ENCODE data around the gene ACYP2. TPM values are rescaled to one million over a fixed set of nuclear protein-coding genes. Genes with fewer than 3 reads are reported as not detected.
"Not testable (repeated sequence)": the region's sequence is repeated elsewhere in the genome, so short reads cannot be mapped to it uniquely, and the experiment has no call there.

The ACYP2 gene
- total and polyA plus RNA-seq, 2 donors (not counting 1 experiment from before 2014, with no cell fraction given), result 14.0 to 17.2 TPM

DNA sequence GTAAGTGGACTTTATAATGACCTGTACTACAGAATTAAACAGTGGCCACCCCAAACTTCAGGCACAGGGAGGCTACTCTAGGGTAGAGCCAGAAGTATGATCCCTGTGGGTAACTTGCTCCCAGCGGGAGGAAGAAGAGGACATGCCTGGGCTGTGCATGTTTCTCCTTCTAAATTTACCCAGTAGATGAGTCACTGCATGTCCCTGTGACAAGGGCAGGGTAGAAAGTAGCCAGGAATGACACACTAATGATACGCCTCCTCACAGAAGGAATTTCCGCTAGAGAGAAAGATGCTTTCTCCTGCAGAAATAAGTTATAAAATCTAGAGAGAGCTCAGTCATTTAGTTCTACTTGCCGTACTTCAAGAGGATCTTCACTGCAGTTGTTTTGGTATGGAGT is 7.5 kb downstream of the ACYP2 start:
- Histone ChIP-seq H3K4me3 (ENCODE audit: control extremely low read depth in 1 of 5, extremely low read depth in 1 of 5, insufficient read depth in 1 of 5, low read depth in 2 of 5, low read length in 4 of 5) (no peak overlapping the region), H3K27ac (ENCODE audit: low read length in 2 of 2) (no peak overlapping the region), H3K9ac (ENCODE audit: low read length) (no peak overlapping the region), H3K4me1 (ENCODE audit: control insufficient read depth in 2 of 2, insufficient read depth in 2 of 2, low read length in 2 of 2) (no peaks in the 10 kb centered on the region), H3K27me3 (replicated peaks in 1 of 4; ENCODE audit: control extremely low read depth in 1 of 4, control insufficient read depth in 3 of 4, insufficient read depth in 4 of 4, low read length in 3 of 4) (no peaks in the 10 kb centered on the region), H2AFZ (ENCODE audit: insufficient read depth, low read depth, low read length, poor library complexity, severe bottlenecking) (no peak overlapping the region), H3K4me2 (replicated peaks; ENCODE audit: low read depth, low read length, poor library complexity, severe bottlenecking) (no peak overlapping the region), H4K20me1 (ENCODE audit: control insufficient read depth, insufficient read depth, low read length, poor library complexity, severe bottlenecking) (no peaks in the 10 kb centered on the region), H3K9me3 (ENCODE audit: control extremely low read depth in 1 of 3, control insufficient read depth in 2 of 3, insufficient read depth in 1 of 3, low read length in 2 of 3) (peaks cover 1 to 14% (median 11%) of the 10 kb centered on the region in 3 donors), H3K79me2 (ENCODE audit: control insufficient read depth, insufficient read depth, low read length) (peaks cover 9% of the 10 kb centered on the region), H3K36me3 (replicated peaks in 1 of 2; ENCODE audit: control extremely low read depth in 1 of 2, control insufficient read depth in 1 of 2, extremely low read depth in 1 of 2, insufficient read depth in 2 of 2, low read length in 1 of 2) (peaks cover 2 to 12% of the 10 kb centered on the region in 2 experiments)
- Mint-ChIP-seq H3K4me1 (no peaks in the 10 kb centered on the region), H3K9me3 (ENCODE audit: insufficient read depth) (no peaks in the 10 kb centered on the region), H3K27ac (no peak overlapping the region), H3K27me3 (no peaks in the 10 kb centered on the region), H3K4me3 (no peak overlapping the region)
- WGBS (ENCODE audit: insufficient coverage), result 85% methylated on average over 2 of the region's 4 CpGs
- ATAC-seq (ENCODE audit: low read depth) (no peak), DNase-seq (no peak)
- ChIA-PET CTCF (no interaction called here), POLR2A (no interaction called here)
- intact Hi-C loops (cut with micrococcal nuclease), result no loop called here
- TF ChIP-seq, protein P1, sequence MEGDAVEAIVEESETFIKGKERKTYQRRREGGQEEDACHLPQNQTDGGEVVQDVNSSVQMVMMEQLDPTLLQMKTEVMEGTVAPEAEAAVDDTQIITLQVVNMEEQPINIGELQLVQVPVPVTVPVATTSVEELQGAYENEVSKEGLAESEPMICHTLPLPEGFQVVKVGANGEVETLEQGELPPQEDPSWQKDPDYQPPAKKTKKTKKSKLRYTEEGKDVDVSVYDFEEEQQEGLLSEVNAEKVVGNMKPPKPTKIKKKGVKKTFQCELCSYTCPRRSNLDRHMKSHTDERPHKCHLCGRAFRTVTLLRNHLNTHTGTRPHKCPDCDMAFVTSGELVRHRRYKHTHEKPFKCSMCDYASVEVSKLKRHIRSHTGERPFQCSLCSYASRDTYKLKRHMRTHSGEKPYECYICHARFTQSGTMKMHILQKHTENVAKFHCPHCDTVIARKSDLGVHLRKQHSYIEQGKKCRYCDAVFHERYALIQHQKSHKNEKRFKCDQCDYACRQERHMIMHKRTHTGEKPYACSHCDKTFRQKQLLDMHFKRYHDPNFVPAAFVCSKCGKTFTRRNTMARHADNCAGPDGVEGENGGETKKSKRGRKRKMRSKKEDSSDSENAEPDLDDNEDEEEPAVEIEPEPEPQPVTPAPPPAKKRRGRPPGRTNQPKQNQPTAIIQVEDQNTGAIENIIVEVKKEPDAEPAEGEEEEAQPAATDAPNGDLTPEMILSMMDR (IDR thresholded peaks at IDR 0.05), result no peak
- no peak for TF ChIP-seq EZH2 (IDR thresholded peaks at IDR 0.05; ENCODE audit: borderline replicate concordance, insufficient read depth, low read depth, low read length, poor library complexity, severe bottlenecking)

DNA sequence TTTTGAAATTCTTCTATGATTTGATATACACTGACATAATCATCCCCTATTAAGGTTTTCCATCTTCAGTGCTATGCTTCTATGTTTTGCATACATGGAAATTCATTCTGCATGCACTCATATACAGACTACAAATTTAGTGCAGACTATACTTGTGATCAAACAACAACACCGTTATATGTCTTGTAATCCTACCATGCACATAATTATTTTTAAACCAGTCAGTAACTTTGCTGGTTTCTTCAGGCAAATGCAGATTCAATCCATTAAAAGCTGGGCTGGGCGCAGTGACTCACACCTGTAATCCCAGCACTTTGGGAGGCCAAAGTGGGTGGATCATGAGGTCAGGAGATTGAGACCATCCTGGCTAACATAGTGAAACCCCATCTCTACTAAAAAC is 11.8 kb downstream of the ACYP2 start:
- H3K4me1 ChIP-seq (ENCODE audit: control insufficient read depth in 2 of 2, insufficient read depth in 2 of 2, low read length in 2 of 2); H3K4me3 ChIP-seq (ENCODE audit: control extremely low read depth in 1 of 5, extremely low read depth in 1 of 5, insufficient read depth in 1 of 5, low read depth in 2 of 5, low read length in 4 of 5); H3K27me3 Mint-ChIP-seq; intact Hi-C loops (cut with micrococcal nuclease); H2AFZ ChIP-seq (ENCODE audit: insufficient read depth, low read depth, low read length, poor library complexity, severe bottlenecking); H3K27ac ChIP-seq (ENCODE audit: low read length in 2 of 2); H3K4me2 ChIP-seq (replicated peaks; ENCODE audit: low read depth, low read length, poor library complexity, severe bottlenecking); H3K36me3 ChIP-seq (replicated peaks in 1 of 2; ENCODE audit: control extremely low read depth in 1 of 2, control insufficient read depth in 1 of 2, extremely low read depth in 1 of 2, insufficient read depth in 2 of 2, low read length in 1 of 2); ATAC-seq (ENCODE audit: low read depth); H3K9me3 ChIP-seq (ENCODE audit: control extremely low read depth in 1 of 3, control insufficient read depth in 2 of 3, insufficient read depth in 1 of 3, low read length in 2 of 3); H3K9ac ChIP-seq (ENCODE audit: low read length); H3K4me1 Mint-ChIP-seq; H3K79me2 ChIP-seq (ENCODE audit: control insufficient read depth, insufficient read depth, low read length); DNase-seq; CTCF ChIA-PET; H3K9me3 Mint-ChIP-seq (ENCODE audit: insufficient read depth); H3K4me3 Mint-ChIP-seq; H3K27ac Mint-ChIP-seq; H3K27me3 ChIP-seq (replicated peaks in 1 of 4; ENCODE audit: control extremely low read depth in 1 of 4, control insufficient read depth in 3 of 4, insufficient read depth in 4 of 4, low read length in 3 of 4); H4K20me1 ChIP-seq (ENCODE audit: control insufficient read depth, insufficient read depth, low read length, poor library complexity, severe bottlenecking): not testable (repeated sequence)
- WGBS (ENCODE audit: insufficient coverage), result no CpG with 5 or more reads among the region's 2 CpGs
- POLR2A ChIA-PET, result interaction anchor here (0.6 kb wide), 1 partner anchor 23 kb away, joined by 4 read pairs; no protein-coding TSS in a partner anchor
